Measurements from ENCODE around the gene ST8SIA6. TPM values are rescaled to one million over a fixed set of nuclear protein-coding genes. Genes with fewer than 3 reads are reported as not detected.

Gene ST8SIA6
- total RNA-seq, 1 experiment from 2014 or later = 1.3 TPM

GRCh38 chr10:17473228-17473950, 19.0 kb upstream of the ST8SIA6 start:
- no peaks in the 10 kb centered on the region for H3K36me3 ChIP-seq (ENCODE audit: control insufficient read depth in 1 of 2, insufficient read depth in 2 of 2, low read length in 2 of 2)
- no peaks in the 10 kb centered on the region for H3K9me2 ChIP-seq (ENCODE audit: insufficient read depth)
- POLR2A ChIA-PET = no interaction called here
- H3K27me3 ChIP-seq (ENCODE audit: insufficient read depth, low read length) = no peaks in the 10 kb centered on the region
- RAD21 ChIA-PET (ENCODE audit: low non-redundant PET in 1 of 2, low total read pairs in 2 of 2, uncharacterized antibody in 2 of 2, unreplicated experiment in 2 of 2) = no interaction called here
- ATAC-seq = no peak
- no peaks in the 10 kb centered on the region for H3K79me2 ChIP-seq (ENCODE audit: insufficient read depth, low read length)
- BruUV-seq (replicated peaks) = no TSS peak
- H3K9ac ChIP-seq (ENCODE audit: low read length) = no peak overlapping the region
- H3K4me2 ChIP-seq (ENCODE audit: low read length) = no peak overlapping the region
- no peak overlapping the region for H3K27ac ChIP-seq (ENCODE audit: low read depth, low read length)
- no peak for TF ChIP-seq CTCF (IDR thresholded peaks at IDR 0.05 in 2 of 3, conservative IDR thresholded peaks at IDR 0.05 in 1 of 3; ENCODE audit: borderline replicate concordance in 1 of 3, insufficient read depth in 1 of 3, low read depth in 2 of 3, low read length in 2 of 3)
- TF ChIP-seq CEBPB (IDR thresholded peaks at IDR 0.05; ENCODE audit: low read depth) = no peak
- no peak overlapping the region for H3K4me3 ChIP-seq (replicated peaks in 1 of 2; ENCODE audit: low read depth in 1 of 2, low read length in 2 of 2)
- peaks cover 0 to 6% of the 10 kb centered on the region in 2 experiments; a peak in 1 of 4 replicates for H3K9me3 ChIP-seq (ENCODE audit: control insufficient read depth in 1 of 2, insufficient read depth in 1 of 2, low read depth in 1 of 2, low read length in 2 of 2)
- CTCF ChIA-PET = interaction anchor here (2.9 kb wide), 1 partner anchor 183 kb away, joined by 12 read pairs; no protein-coding TSS in a partner anchor
- no peaks in the 10 kb centered on the region for H4K20me1 ChIP-seq (ENCODE audit: insufficient read depth)
- DNase-seq (ENCODE audit: low read depth, low spot score) = no peak
- intact Hi-C loops (cut with micrococcal nuclease) = no loop called here
- no peak overlapping the region for H2AFZ ChIP-seq (ENCODE audit: low read depth, low read length, poor library complexity, severe bottlenecking)
- peaks cover 0 to 7% of the 10 kb centered on the region in 2 experiments; a peak in 2 of 4 replicates for H3K4me1 ChIP-seq (ENCODE audit: control insufficient read depth in 1 of 2, insufficient read depth in 2 of 2, low read length in 2 of 2)

GRCh38 chr10:17472481-17473227, 18.3 kb upstream of the ST8SIA6 start:
- intact Hi-C loops (cut with micrococcal nuclease) = no loop called here
- Histone ChIP-seq H3K4me2 (ENCODE audit: low read length) (no peak overlapping the region), H3K9ac (ENCODE audit: low read length) (no peak overlapping the region), H4K20me1 (ENCODE audit: insufficient read depth) (no peaks in the 10 kb centered on the region), H3K36me3 (ENCODE audit: control insufficient read depth in 1 of 2, insufficient read depth in 2 of 2, low read length in 2 of 2) (no peaks in the 10 kb centered on the region), H3K4me3 (replicated peaks in 1 of 2; ENCODE audit: low read depth in 1 of 2, low read length in 2 of 2) (no peak overlapping the region), H3K27me3 (ENCODE audit: insufficient read depth, low read length) (no peaks in the 10 kb centered on the region), H3K9me3 (ENCODE audit: control insufficient read depth in 1 of 2, insufficient read depth in 1 of 2, low read depth in 1 of 2, low read length in 2 of 2) (peaks cover 0 to 6% of the 10 kb centered on the region in 2 experiments; a peak in 1 of 4 replicates), H3K79me2 (ENCODE audit: insufficient read depth, low read length) (no peaks in the 10 kb centered on the region), H2AFZ (ENCODE audit: low read depth, low read length, poor library complexity, severe bottlenecking) (no peak overlapping the region), H3K4me1 (ENCODE audit: control insufficient read depth in 1 of 2, insufficient read depth in 2 of 2, low read length in 2 of 2) (peaks cover 0 to 7% of the 10 kb centered on the region in 2 experiments; a peak in 2 of 4 replicates), H3K27ac (ENCODE audit: low read depth, low read length) (no peak overlapping the region), H3K9me2 (ENCODE audit: insufficient read depth) (no peaks in the 10 kb centered on the region)
- POLR2A ChIA-PET = no interaction called here
- DNase-seq (ENCODE audit: low read depth, low spot score) (no peak), ATAC-seq (no peak)
- BruUV-seq (replicated peaks) = no TSS peak
- RAD21 ChIA-PET (ENCODE audit: low non-redundant PET in 1 of 2, low total read pairs in 2 of 2, uncharacterized antibody in 2 of 2, unreplicated experiment in 2 of 2) = no interaction called here
- CTCF ChIA-PET = interaction anchor here (2.9 kb wide), 1 partner anchor 182 kb away, joined by 12 read pairs; no protein-coding TSS in a partner anchor
- TF ChIP-seq SP1 (IDR thresholded peaks at IDR 0.05; ENCODE audit: low read depth) (no peak), CBX3 (IDR thresholded peaks at IDR 0.05; ENCODE audit: low read depth) (no peak), TCF7L2 (IDR thresholded peaks at IDR 0.05; ENCODE audit: borderline replicate concordance, extremely low read depth, insufficient read depth, insufficient read length) (no peak), RAD21 (IDR thresholded peaks at IDR 0.05; ENCODE audit: low read depth) (no peak), FOSL1 (IDR thresholded peaks at IDR 0.05; ENCODE audit: low read depth) (no peak), POLR2A (IDR thresholded peaks at IDR 0.05; ENCODE audit: borderline replicate concordance, extremely low read depth, insufficient read depth, insufficient read length) (no peak), REST (IDR thresholded peaks at IDR 0.05; ENCODE audit: low read depth) (no peak), EZH2phosphoT487 (IDR thresholded peaks at IDR 0.05; ENCODE audit: borderline replicate concordance) (no peak)

Data from HCT116 (cell line).